ENCODE data around the gene C16orf96. TPM values are rescaled to one million over a fixed set of nuclear protein-coding genes. Genes with fewer than 3 reads are reported as not detected.

C16orf96 gene
- total and polyA plus RNA-seq, 2 of the 13 experiments (the other 11 are each of a cell fraction or from before 2014, with no cell fraction given): 0.03 TPM; not detected in 1

- peak; percentile 48; the same call in 1 of the 2 replicates for TF ChIP-seq UBTF (CRISPR knock-in tag; IDR thresholded peaks at IDR 0.05)
- TF ChIP-seq NFKB2 (CRISPR knock-in tag; IDR thresholded peaks at IDR 0.05; ENCODE audit: borderline replicate concordance): 0 out of 2 replicates have a peak, but pooled peaks have one; percentile 43
Observed at GRCh38 chr16:4537376-4538343, 18.5 kb upstream of the C16orf96 start (continued).

DNA sequence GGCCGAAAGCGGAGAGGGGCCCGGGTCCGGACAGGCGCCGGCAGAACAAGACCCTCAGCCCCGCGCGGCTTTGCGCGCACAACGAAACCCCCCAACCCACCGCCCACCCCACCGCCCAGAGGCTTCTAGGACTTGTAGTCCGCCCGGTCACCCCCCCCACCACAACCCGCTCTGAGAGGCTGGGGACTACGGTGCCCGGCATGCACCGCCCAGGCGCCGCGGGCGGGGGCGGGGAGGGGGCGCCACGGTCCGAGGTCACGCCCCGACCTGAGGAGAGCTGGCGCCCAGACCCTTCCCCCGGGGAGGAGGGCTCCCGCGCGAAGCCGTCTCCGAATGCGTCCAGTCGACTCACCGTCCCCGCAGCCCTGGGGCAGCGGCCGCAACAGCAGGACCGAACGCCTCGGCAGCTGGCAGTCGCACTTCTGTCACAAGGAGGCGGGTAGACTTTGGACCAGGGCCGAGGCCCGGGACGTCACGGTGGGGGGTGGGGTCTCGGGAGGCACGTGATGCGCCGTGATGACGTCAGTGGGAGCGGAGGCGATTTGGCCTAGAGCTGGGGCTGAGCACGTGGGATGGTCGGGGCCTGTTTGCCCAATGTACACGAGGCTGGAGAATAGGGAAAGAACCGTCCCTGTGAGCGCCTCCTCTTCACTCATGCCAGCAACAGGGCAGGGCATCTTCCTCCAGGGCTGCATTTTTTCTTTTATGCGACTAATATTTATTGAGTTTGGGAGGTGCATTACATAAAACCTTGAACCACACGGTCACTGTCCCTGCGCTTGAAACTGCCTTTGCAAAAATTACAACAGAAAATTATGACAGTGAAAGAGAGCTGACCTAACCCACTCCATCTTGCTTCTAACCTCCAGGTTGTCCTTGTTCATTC, 17.5 kb upstream of the C16orf96 start, which contains the start of gene CDIP1:
CDIP1 (minus strand) TSS at position 424 of the 886 bp plus-strand sequence. CDS start 24,643 bp downstream, outside the sequence.
- Histone ChIP-seq H3K9ac (ENCODE audit: insufficient read depth, low read depth, low read length) (peak within 1 kb of the TSS; percentile 93), H3K36me3 (replicated peaks in 1 of 2; ENCODE audit: control insufficient read depth in 1 of 2, insufficient read depth in 2 of 2, low read length in 2 of 2) (peaks cover 0 to 2% of the 10 kb centered on the region in 2 experiments; a peak in 1 of 5 replicates), H3K27ac (ENCODE audit: extremely low read length, insufficient read depth, low read length) (peak within 1 kb of the TSS; percentile 93), H3K9me3 (ENCODE audit: low read length) (peaks cover 16% of the 10 kb centered on the region), H3K27me3 (ENCODE audit: control insufficient read depth in 1 of 2, insufficient read depth in 2 of 2, low read length in 2 of 2) (no peaks in the 10 kb centered on the region), H2AFZ (ENCODE audit: low read length) (no peak within 1 kb of the TSS), H4K20me1 (ENCODE audit: insufficient read depth, low read length) (peaks cover 18% of the 10 kb centered on the region; the same call in 1 of the 2 replicates), H3K79me2 (ENCODE audit: insufficient read depth, low read length) (peaks cover 46% of the 10 kb centered on the region), H3K4me1 (ENCODE audit: insufficient read depth, low read length) (peaks cover 37% of the 10 kb centered on the region), H3K4me3 (replicated peaks in 1 of 3; ENCODE audit: insufficient read depth in 1 of 3, low read depth in 2 of 3, low read length in 3 of 3) (peak within 1 kb of the TSS; percentile 77 to 90 (median 88)), H3K4me2 (ENCODE audit: low read depth, low read length) (peak within 1 kb of the TSS; percentile 93)
- ATAC-seq: peak; percentile 86
- CTCF ChIA-PET (ENCODE audit: low intra/inter-chr PET ratio, low total read pairs): no interaction called here
- intact Hi-C loops (cut with micrococcal nuclease; ENCODE audit: unreplicated experiment) (loop anchor here (2.0 kb wide), 1 partner anchor 78 kb away; no protein-coding TSS in a partner anchor), in situ Hi-C loops (cut with HindIII; ENCODE audit: extremely low pct_ligation_motif_present, low pct_unique_long_range_greater_than_20kb) (no loop called here)
- 16% methylated on average over 17 of the region's 67 CpGs for WGBS (ENCODE audit: low lambda C conversion rate)
- POLR2A ChIA-PET: interaction anchor here (0.6 to 3.1 kb wide), 15 partner anchors 10 to 126 kb away, joined by 3 to 17 read pairs (median 3); partner anchors contain the start of genes HMOX2 and MGRN1
- peak; percentile 89 for FAIRE-seq
- TSS peak; percentile 84 for BruUV-seq (replicated peaks)
- DNase-seq (ENCODE audit: low spot score): peak; percentile 91
- TF ChIP-seq GLI4 (CRISPR knock-in tag; IDR thresholded peaks at IDR 0.05; ENCODE audit: borderline replicate concordance) (peak; percentile 71; the same call in 1 of the 2 replicates), DNMT3B (CRISPR knock-in tag; conservative IDR thresholded peaks at IDR 0.05) (peak; percentile 100), ZNF230 (CRISPR knock-in tag; IDR thresholded peaks at IDR 0.05) (peak; percentile 100), ZNF713 (CRISPR knock-in tag; IDR thresholded peaks at IDR 0.05) (peak; percentile 95), ZNF850 (CRISPR knock-in tag; conservative IDR thresholded peaks at IDR 0.05) (no peak), ZNF709 (CRISPR knock-in tag; IDR thresholded peaks at IDR 0.05) (peak; percentile 100), ZNF281 (CRISPR knock-in tag; IDR thresholded peaks at IDR 0.05; ENCODE audit: borderline replicate concordance) (peak; percentile 93), ELF1 (CRISPR knock-in tag; IDR thresholded peaks at IDR 0.05) (peak; percentile 63; the same call in 1 of the 2 replicates)

All from HepG2 (cell line).